Stimulated activated effector memory CD8-positive, alpha-beta T cell treated with anti-CD3 and anti-CD28 coated beads, Interleukin-12 subunit alpha, Interleukin-12 subunit beta, amount 100 ng/mL, for 72 hours (primary cell): ENCODE data around the gene SEBOX.
A peak's percentile ranks its signal among the peaks of the same experiment; 100 is the strongest.

Source experiments
- ATAC-seq: fragments of 150-1000 bp; cut with Tn5 transposase; 2 replicates; pipeline ENCODE4 v1.10.0; 2021
- DNase-seq, 2 donors: peaks; one replicate each; pipeline ENCODE4 v3.0.0; 2021 to 2022; ENCODE audit warnings: low spot score in 2 of 2
- H3K27ac Mint-ChIP-seq: one replicate; pipeline ENCODE4 v1.8.0; 2022; ENCODE audit warnings: mild to moderate bottlenecking, mixed read lengths
- H3K36me3 Mint-ChIP-seq: one replicate; pipeline ENCODE4 v1.8.0; 2022; ENCODE audit warnings: mild to moderate bottlenecking, mixed read lengths
- H3K4me1 Mint-ChIP-seq: one replicate; pipeline ENCODE4 v1.8.0; 2022; ENCODE audit warnings: mixed read lengths
- H3K4me3 Mint-ChIP-seq: one replicate; pipeline ENCODE4 v1.8.0; 2022; ENCODE audit warnings: mild to moderate bottlenecking, mixed read lengths
- H3K9me3 Mint-ChIP-seq: one replicate; pipeline ENCODE4 v1.8.0; 2022; ENCODE audit warnings: mixed read lengths

Gene SEBOX

GRCh38 chr17:28384281-28385036 lies 19.5 kb upstream of the SEBOX start:
- Mint-ChIP-seq H3K9me3 (no peaks in the 10 kb centered on the region), H3K27ac (peak overlapping the region; percentile 45), H3K4me3 (peak overlapping the region; percentile 88), H3K36me3 (peaks cover 42% of the 10 kb centered on the region), H3K4me1 (peaks cover 45% of the 10 kb centered on the region)
- ATAC-seq: peak; percentile 96
- DNase-seq: peak; percentile 28 to 72

- H3K27ac Mint-ChIP-seq: no peak overlapping the region
- no peak overlapping the region for H3K4me3 Mint-ChIP-seq
- no peaks in the 10 kb centered on the region for H3K9me3 Mint-ChIP-seq
- DNase-seq (no peak), ATAC-seq (no peak)
- peaks cover 12% of the 10 kb centered on the region for H3K36me3 Mint-ChIP-seq
- peaks cover 44% of the 10 kb centered on the region for H3K4me1 Mint-ChIP-seq
Measured at GRCh38 chr17:28381141-28381825, 16.3 kb upstream of the SEBOX start.

GRCh38 chr17:28379814-28380801 lies 15.1 kb upstream of the SEBOX start:
- H3K27ac Mint-ChIP-seq: no peak overlapping the region
- H3K4me1 Mint-ChIP-seq: peaks cover 38% of the 10 kb centered on the region
- H3K4me3 Mint-ChIP-seq: no peak overlapping the region
- no peak for ATAC-seq
- no peak for DNase-seq
- no peaks in the 10 kb centered on the region for H3K9me3 Mint-ChIP-seq
- H3K36me3 Mint-ChIP-seq: peaks cover under 1% of the 10 kb centered on the region

- H3K9me3 Mint-ChIP-seq: no peaks in the 10 kb centered on the region
- no peak for DNase-seq
- no peak for ATAC-seq
- peak overlapping the region; percentile 93 for H3K27ac Mint-ChIP-seq
- H3K4me3 Mint-ChIP-seq: peak overlapping the region; percentile 84
- peaks cover 27% of the 10 kb centered on the region for H3K4me1 Mint-ChIP-seq
- peaks cover 12% of the 10 kb centered on the region for H3K36me3 Mint-ChIP-seq
Measured at GRCh38 chr17:28372945-28373274, 7.9 kb upstream of the SEBOX start.

- ATAC-seq (peak; percentile 3), DNase-seq (no peak)
- H3K4me3 Mint-ChIP-seq: peak overlapping the region; percentile 84
- H3K9me3 Mint-ChIP-seq: no peaks in the 10 kb centered on the region
- peak overlapping the region; percentile 93 for H3K27ac Mint-ChIP-seq
- peaks cover 12% of the 10 kb centered on the region for H3K36me3 Mint-ChIP-seq
- peaks cover 26% of the 10 kb centered on the region for H3K4me1 Mint-ChIP-seq
Measured at GRCh38 chr17:28372203-28372944, 7.4 kb upstream of the SEBOX start.

GRCh38 chr17:28371245-28372202 lies 6.5 kb upstream of the SEBOX start, which contains the start of gene SARM1:
TSS of gene SARM1 (plus strand) at chr17:28371694. CDS start at chr17:28372033, 339 bp downstream.
- ATAC-seq: peak; percentile 91
- peaks cover 12% of the 10 kb centered on the region for H3K36me3 Mint-ChIP-seq
- peak within 1 kb of the TSS; percentile 93 for H3K27ac Mint-ChIP-seq
- H3K4me3 Mint-ChIP-seq: peak within 1 kb of the TSS; percentile 84
- H3K9me3 Mint-ChIP-seq: no peaks in the 10 kb centered on the region
- peaks cover 26% of the 10 kb centered on the region for H3K4me1 Mint-ChIP-seq
- DNase-seq: peak; percentile 86 to 97

GRCh38 chr17:28370744-28371103 lies 5.7 kb upstream of the SEBOX start:
- H3K4me3 Mint-ChIP-seq: peak overlapping the region; percentile 84
- no peaks in the 10 kb centered on the region for H3K9me3 Mint-ChIP-seq
- no peak for ATAC-seq

GRCh38 chr17:28370035-28370743 lies 5.2 kb upstream of the SEBOX start, which contains the start of gene VTN:
TSS of gene VTN (minus strand) at chr17:28370307. CDS start at chr17:28370203, 104 bp downstream.
- Mint-ChIP-seq H3K4me3 (peak within 1 kb of the TSS; percentile 84), H3K36me3 (peaks cover 12% of the 10 kb centered on the region), H3K9me3 (no peaks in the 10 kb centered on the region), H3K27ac (peak within 1 kb of the TSS; percentile 93), H3K4me1 (peaks cover 26% of the 10 kb centered on the region)
- DNase-seq: no peak
- no peak for ATAC-seq

More at GRCh38 chr17:28370744-28371103, 5.7 kb upstream of the SEBOX start:
- Mint-ChIP-seq H3K27ac (peak overlapping the region; percentile 93), H3K4me1 (peaks cover 26% of the 10 kb centered on the region), H3K36me3 (peaks cover 12% of the 10 kb centered on the region)
- DNase-seq: no peak

GRCh38 chr17:28369684-28370034 lies 4.7 kb upstream of the SEBOX start:
- Mint-ChIP-seq H3K9me3 (no peaks in the 10 kb centered on the region), H3K4me1 (peaks cover 21% of the 10 kb centered on the region), H3K4me3 (no peak overlapping the region), H3K27ac (peak overlapping the region; percentile 83), H3K36me3 (peaks cover 12% of the 10 kb centered on the region)
- no peak for ATAC-seq
- DNase-seq: no peak

GRCh38 chr17:28368915-28369683 lies 4.1 kb upstream of the SEBOX start:
- H3K9me3 Mint-ChIP-seq: no peaks in the 10 kb centered on the region
- H3K27ac Mint-ChIP-seq: no peak overlapping the region

GRCh38 chr17:28368306-28368831 lies 3.4 kb upstream of the SEBOX start:
- H3K27ac Mint-ChIP-seq: no peak overlapping the region

More at GRCh38 chr17:28368915-28369683, 4.1 kb upstream of the SEBOX start:
- ATAC-seq: no peak
- H3K4me3 Mint-ChIP-seq: no peak overlapping the region
- DNase-seq: no peak
- peaks cover 21% of the 10 kb centered on the region for H3K4me1 Mint-ChIP-seq
- peaks cover 12% of the 10 kb centered on the region for H3K36me3 Mint-ChIP-seq

GRCh38 chr17:28367641-28368305 lies 2.8 kb upstream of the SEBOX start:
- no peak overlapping the region for H3K4me3 Mint-ChIP-seq
- ATAC-seq (no peak), DNase-seq (no peak)
- H3K36me3 Mint-ChIP-seq: peaks cover 23% of the 10 kb centered on the region
- H3K9me3 Mint-ChIP-seq: no peaks in the 10 kb centered on the region
- peaks cover 11% of the 10 kb centered on the region for H3K4me1 Mint-ChIP-seq
- no peak overlapping the region for H3K27ac Mint-ChIP-seq

More at GRCh38 chr17:28368306-28368831, 3.4 kb upstream of the SEBOX start:
- no peak overlapping the region for H3K4me3 Mint-ChIP-seq
- H3K36me3 Mint-ChIP-seq: peaks cover 17% of the 10 kb centered on the region
- ATAC-seq (no peak), DNase-seq (no peak)
- H3K4me1 Mint-ChIP-seq: peaks cover 17% of the 10 kb centered on the region
- no peaks in the 10 kb centered on the region for H3K9me3 Mint-ChIP-seq
